K562 (cell line): ENCODE data around the gene PDGFD. TPM values are rescaled to one million over a fixed set of nuclear protein-coding genes. Genes with fewer than 3 reads are reported as not detected.

ENCODE experiments used
- ATAC-seq: fragments of 200-7000 bp; cut with Tn5 transposase; 3 replicates; pipeline ENCODE4 v1.9.1; 2020; ENCODE audit warnings: moderate library complexity
- BruUV-seq: library from RNA; stranded (reverse); fragments of 400-500 nt; replicated peaks from 2 replicates; lab custom pipeline; 2021; lab: Mats Ljungman, UMichigan
- CTCF ChIA-PET: fragments of 300-600 bp; formaldehyde crosslinking; extraction: SDS; loops from one replicate; lab custom pipeline; 2021; ENCODE audit warnings: low intra/inter-chr PET ratio; lab: Yijun Ruan, JAX
- POLR2A ChIA-PET: fragments of 300-600, 350-650 bp; sonication (Branson Sonifier 250); formaldehyde crosslinking; extraction: SDS; loops from one replicate; lab custom pipeline; 2021; ENCODE audit warnings: antibody characterized with exemption, inconsistent platforms; lab: Yijun Ruan, JAX
- DNase-seq, 4 experiments: peaks; one replicate each; pipeline versions ENCODE4 v3.0.0 to v3.0.0-alpha.2; 2011 to 2018; ENCODE audit warnings: low spot score in 3 of 4, mixed read lengths in 3 of 4; ENCODE audit errors: extremely low read depth in 1 of 4
- FAIRE-seq: peaks from 2 replicates; lab custom pipeline; 2011; peaks lifted over from hg19 to GRCh38; lab: Jason Lieb, UNC
- H2AFZ ChIP-seq: 2 replicates; pipeline ENCODE4 v1.6.0; 2011; ENCODE audit warnings: low read depth, low read length, control low read depth, inconsistent platforms
- H3K27ac ChIP-seq: fragments of 200-600 bp; 3 replicates; pipeline ENCODE4 v1.8.0; 2011; ENCODE audit warnings: low read depth, mild to moderate bottlenecking, control low read depth, inconsistent platforms, low read length, moderate library complexity, mixed read lengths; ENCODE audit errors: extremely low read depth
- H3K27me3 ChIP-seq, 2 experiments: fragments of 300-600 bp in 1 of 2; 2 replicates in 1 of 2; 3 replicates in 1 of 2; pipeline versions ENCODE4 v1.6.0 to v1.8.0; 2011; ENCODE audit warnings: inconsistent platforms in 2 of 2, low read length in 2 of 2, mild to moderate bottlenecking in 1 of 2, mixed read lengths in 1 of 2, moderate library complexity in 1 of 2; ENCODE audit not compliant: control insufficient read depth in 2 of 2, insufficient read depth in 2 of 2
- H3K36me3 ChIP-seq: fragments of 300-600 bp; 3 replicates; pipeline ENCODE4 v1.8.0; 2011; ENCODE audit warnings: mild to moderate bottlenecking, low read length, inconsistent platforms; ENCODE audit not compliant: control insufficient read depth, insufficient read depth
- H3K4me1 ChIP-seq, 2 experiments: fragments of 200-600 bp in 1 of 2; replicated peaks in 1 of 2; 2 replicates in 1 of 2; 3 replicates in 1 of 2; pipeline versions ENCODE4 v1.5.1 to v1.8.0; 2011; ENCODE audit warnings: inconsistent platforms in 2 of 2, low read length in 2 of 2, mild to moderate bottlenecking in 1 of 2, mixed read lengths in 1 of 2, moderate library complexity in 1 of 2; ENCODE audit not compliant: control insufficient read depth in 2 of 2, insufficient read depth in 2 of 2
- H3K4me2 ChIP-seq: 2 replicates; pipeline ENCODE4 v1.6.1; 2011; ENCODE audit warnings: low read length, control low read depth, inconsistent platforms, mixed read lengths; ENCODE audit not compliant: insufficient read depth
- H3K4me3 ChIP-seq: fragments of 200-600 bp; sonication (generic), shearing (Covaris generic); 2 replicates; pipeline ENCODE4 v1.5.1; 2016; ENCODE audit warnings: control low read depth, inconsistent platforms
- H3K79me2 ChIP-seq: fragments of 200-600 bp; 3 replicates; pipeline ENCODE4 v1.8.0; 2011; ENCODE audit warnings: low read length, inconsistent platforms; ENCODE audit not compliant: control insufficient read depth, insufficient read depth
- H3K9ac ChIP-seq, 2 experiments: 2 replicates each; pipeline versions ENCODE4 v1.6.0 to v1.6.1; 2011; ENCODE audit warnings: low read depth in 2 of 2, low read length in 2 of 2, control low read depth in 1 of 2, inconsistent platforms in 1 of 2, mild to moderate bottlenecking in 1 of 2, mixed read lengths in 1 of 2; ENCODE audit not compliant: insufficient read depth in 1 of 2
- H3K9me1 ChIP-seq: one replicate; pipeline ENCODE4 v1.6.0; 2011; ENCODE audit warnings: inconsistent platforms, mild to moderate bottlenecking, low read length, moderate library complexity; ENCODE audit not compliant: control insufficient read depth, insufficient read depth
- H3K9me3 ChIP-seq: replicated peaks from 2 replicates; pipeline ENCODE4 v1.5.1; 2011; ENCODE audit warnings: low read depth, low read length, inconsistent platforms; ENCODE audit not compliant: control insufficient read depth, insufficient read depth
- H4K20me1 ChIP-seq: replicated peaks from 2 replicates; pipeline ENCODE4 v1.6.1; 2011; ENCODE audit warnings: low read length, inconsistent platforms, mixed read lengths; ENCODE audit not compliant: control insufficient read depth, insufficient read depth
- CHD4 ChIP-seq: fragments of 200-600 bp; sonication (generic); IDR thresholded peaks from 3 replicates; pipeline ENCODE4 v1.6.1; 2012; ENCODE audit warnings: low read depth, mild to moderate bottlenecking, mixed read lengths, low read length, inconsistent platforms; ENCODE audit not compliant: insufficient read depth, insufficient replicate concordance, poor library complexity, severe bottlenecking
- MED1 ChIP-seq: sonication (generic); formaldehyde crosslinking; IDR thresholded peaks from 2 replicates; pipeline ENCODE4 v1.8.1; 2023; ENCODE audit warnings: missing genetic modification reagents, borderline replicate concordance
- MITF ChIP-seq: IDR thresholded peaks from 2 replicates; pipeline ENCODE4 v1.6.1; 2014; ENCODE audit warnings: antibody characterized with exemption
- POU5F1 ChIP-seq: fragments of 150-350 bp; IDR thresholded peaks from 2 replicates; pipeline ENCODE4 v1.6.1; 2014; ENCODE audit warnings: borderline replicate concordance, low read length, low read depth, mild to moderate bottlenecking; ENCODE audit not compliant: partially characterized antibody
- PRMT5 ChIP-seq: sonication (generic); formaldehyde crosslinking; IDR thresholded peaks from 2 replicates; pipeline ENCODE4 v1.5.0; 2020; ENCODE audit warnings: missing genetic modification reagents
- SMAD2 ChIP-seq: fragments of 150-350 bp; IDR thresholded peaks from 2 replicates; pipeline ENCODE4 v1.6.1; 2014; ENCODE audit warnings: low read depth, mild to moderate bottlenecking, low read length
- ZBED1 ChIP-seq: IDR thresholded peaks from 2 replicates; pipeline ENCODE4 v1.6.1; 2014
- ZNF324 ChIP-seq: fragments of 250-450 bp; sonication (Bioruptor Pico); IDR thresholded peaks from 2 replicates; pipeline ENCODE4 v1.4.0; 2020; ENCODE audit warnings: mild to moderate bottlenecking
- WGBS: fragments of 100-300 bp; shearing (Covaris generic); methylation state at CpG from one replicate; pipeline ENCODE4 v1.1.6; 2016; ENCODE audit warnings: low coverage, mixed read lengths; ENCODE audit not compliant: insufficient coverage; ENCODE audit errors: missing lambda C conversion rate; 5-methylcytosine and 5-hydroxymethylcytosine counted together
- in situ Hi-C: fragments of 300-500 bp; cut with MboI; formaldehyde crosslinking; loops from 4 replicates; pipeline ENCODE4 v1.15.0; 2018; ENCODE audit warnings: inconsistent platforms, mixed read lengths
- intact Hi-C: fragments of 100-400 bp; cut with micrococcal nuclease; formaldehyde crosslinking; loops from 2 replicates; pipeline ENCODE4 v1.14.2; 2022
- polyA plus RNA-seq, 8 experiments: library from polyadenylated mRNA; depleted of rRNA in 4 of 8; stranded (reverse) in 5 of 8; unstranded in 3 of 8; fragments of >200 nt; fragmentation: Nextera tagmentation in 2 of 8; fragmentation: Illumina TruSeq in 1 of 8; extraction: Ambion mirVana in 2 of 8; extraction: Trizol in 1 of 8; gene quantifications; 2 replicates each; pipeline versions ENCODE4 v1.2.1 to v1.2.3, GENCODE V29; 2011 to 2014; ENCODE audit warnings: inconsistent platforms in 1 of 8, missing spikeins in 1 of 8
- total RNA-seq, 7 experiments: library from RNA; depleted of rRNA in 6 of 7; stranded (reverse); fragments of >200 nt in 6 of 7; fragmentation: Illumina TruSeq in 2 of 7; extraction: Trizol in 2 of 7; gene quantifications; 2 replicates each; pipeline versions ENCODE4 v1.2.1 to v1.2.3, GENCODE V29; 2011 to 2021; ENCODE audit warnings: low replicate concordance in 1 of 7
- TF ChIP-seq, protein P1 (sequence below): sonication (generic); formaldehyde crosslinking; IDR thresholded peaks from 2 replicates; pipeline ENCODE4 v1.8.1; 2023; ENCODE audit warnings: mild to moderate bottlenecking, missing genetic modification reagents

PDGFD gene
- total and polyA plus RNA-seq, 9 of the 15 experiments (the other 6 are each of a cell fraction or from before 2014, with no cell fraction given): 0.11 TPM; not detected in 8

GRCh38 chr11:104163100-104164027 is 583 bp downstream of the PDGFD start:
- H3K4me3 ChIP-seq: no peak overlapping the region
- H3K9me1 ChIP-seq: no peaks in the 10 kb centered on the region
- FAIRE-seq (no peak), ATAC-seq (no peak)
- BruUV-seq: no TSS peak
- no peak for TF ChIP-seq MED1
- TF ChIP-seq, all 486 proteins: peak for 0
- Histone ChIP-seq H3K4me1 (no peaks in the 10 kb centered on the region), H3K9me3 (no peaks in the 10 kb centered on the region), H2AFZ (no peak overlapping the region), H3K27ac (no peak overlapping the region), H3K27me3 (no peaks in the 10 kb centered on the region), H4K20me1 (no peaks in the 10 kb centered on the region), H3K9ac (no peak overlapping the region), H3K79me2 (no peaks in the 10 kb centered on the region), H3K36me3 (no peaks in the 10 kb centered on the region), H3K4me2 (no peak overlapping the region)
- POLR2A ChIA-PET: no interaction called here
- WGBS: 14% methylated on average over 34 of the region's 38 CpGs
- in situ Hi-C loops (no loop called here), intact Hi-C loops (no loop called here)
- CTCF ChIA-PET: no interaction called here
- DNase-seq: no peak

GRCh38 chr11:104161751-104162450 is 2.0 kb downstream of the PDGFD start:
- ChIA-PET POLR2A (no interaction called here), CTCF (no interaction called here)
- H3K9ac ChIP-seq: no peak overlapping the region
- H3K9me1 ChIP-seq: no peaks in the 10 kb centered on the region
- ATAC-seq (no peak), DNase-seq (no peak), FAIRE-seq (no peak)
- H3K9me3 ChIP-seq: no peaks in the 10 kb centered on the region
- H3K27ac ChIP-seq: no peak overlapping the region
- no peaks in the 10 kb centered on the region for H3K4me1 ChIP-seq
- no peaks in the 10 kb centered on the region for H3K36me3 ChIP-seq
- 0% methylated on average over 1 of the region's 1 CpG for WGBS
- no peaks in the 10 kb centered on the region for H3K79me2 ChIP-seq
- no peak overlapping the region for H3K4me3 ChIP-seq
- BruUV-seq: no TSS peak
- no peak overlapping the region for H2AFZ ChIP-seq
- H4K20me1 ChIP-seq: no peaks in the 10 kb centered on the region
- H3K4me2 ChIP-seq: no peak overlapping the region
- in situ Hi-C loops (no loop called here), intact Hi-C loops (no loop called here)
- H3K27me3 ChIP-seq: no peaks in the 10 kb centered on the region
- TF ChIP-seq, protein P1, sequence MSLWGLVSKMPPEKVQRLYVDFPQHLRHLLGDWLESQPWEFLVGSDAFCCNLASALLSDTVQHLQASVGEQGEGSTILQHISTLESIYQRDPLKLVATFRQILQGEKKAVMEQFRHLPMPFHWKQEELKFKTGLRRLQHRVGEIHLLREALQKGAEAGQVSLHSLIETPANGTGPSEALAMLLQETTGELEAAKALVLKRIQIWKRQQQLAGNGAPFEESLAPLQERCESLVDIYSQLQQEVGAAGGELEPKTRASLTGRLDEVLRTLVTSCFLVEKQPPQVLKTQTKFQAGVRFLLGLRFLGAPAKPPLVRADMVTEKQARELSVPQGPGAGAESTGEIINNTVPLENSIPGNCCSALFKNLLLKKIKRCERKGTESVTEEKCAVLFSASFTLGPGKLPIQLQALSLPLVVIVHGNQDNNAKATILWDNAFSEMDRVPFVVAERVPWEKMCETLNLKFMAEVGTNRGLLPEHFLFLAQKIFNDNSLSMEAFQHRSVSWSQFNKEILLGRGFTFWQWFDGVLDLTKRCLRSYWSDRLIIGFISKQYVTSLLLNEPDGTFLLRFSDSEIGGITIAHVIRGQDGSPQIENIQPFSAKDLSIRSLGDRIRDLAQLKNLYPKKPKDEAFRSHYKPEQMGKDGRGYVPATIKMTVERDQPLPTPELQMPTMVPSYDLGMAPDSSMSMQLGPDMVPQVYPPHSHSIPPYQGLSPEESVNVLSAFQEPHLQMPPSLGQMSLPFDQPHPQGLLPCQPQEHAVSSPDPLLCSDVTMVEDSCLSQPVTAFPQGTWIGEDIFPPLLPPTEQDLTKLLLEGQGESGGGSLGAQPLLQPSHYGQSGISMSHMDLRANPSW (CRISPR knock-in tag): no peak
- TF ChIP-seq POU5F1 (no peak), SMAD2 (no peak), MITF (no peak), ZNF324 (CRISPR knock-in tag) (no peak), CHD4 (no peak), PRMT5 (no peak), ZBED1 (no peak)
